Measurements from ENCODE around the gene RNF220.
"Not testable (repeated sequence)": the region's sequence is repeated elsewhere in the genome, so short reads cannot be mapped to it uniquely, and the experiment has no call there.

RNF220 gene

DNA sequence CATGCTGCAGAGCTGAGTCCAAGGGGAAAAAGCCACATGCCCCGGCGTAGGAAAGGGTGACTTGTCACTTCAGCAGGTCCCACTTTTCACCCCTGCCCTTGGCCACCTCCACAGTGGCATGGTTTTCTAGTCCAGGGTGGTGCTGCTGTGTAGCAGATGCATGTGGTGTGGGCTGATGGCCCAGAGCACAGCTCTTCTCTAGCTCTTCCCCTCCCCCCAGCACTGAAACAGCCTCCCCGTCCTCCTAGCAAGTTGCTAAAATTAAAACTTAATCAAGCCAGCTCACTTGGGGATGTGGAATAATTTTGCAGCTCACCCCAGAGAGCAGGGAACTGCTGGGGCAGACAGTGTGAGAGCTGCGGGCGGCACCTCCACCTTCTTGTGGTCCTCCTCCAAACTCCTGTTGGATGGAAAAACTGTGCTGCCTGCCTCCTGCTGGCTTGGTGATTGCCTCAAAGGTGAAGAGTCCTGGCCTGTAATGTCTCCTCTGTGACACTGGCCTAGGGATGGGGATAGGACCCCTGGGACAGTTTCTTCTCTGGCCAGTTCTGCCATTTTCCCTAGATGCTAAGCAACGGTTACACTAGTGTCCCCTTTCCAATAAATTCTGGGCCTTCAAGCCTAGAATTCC is 91.6 kb downstream of the RNF220 start:
- DNase-seq (ENCODE audit: low read depth): no peak

DNA sequence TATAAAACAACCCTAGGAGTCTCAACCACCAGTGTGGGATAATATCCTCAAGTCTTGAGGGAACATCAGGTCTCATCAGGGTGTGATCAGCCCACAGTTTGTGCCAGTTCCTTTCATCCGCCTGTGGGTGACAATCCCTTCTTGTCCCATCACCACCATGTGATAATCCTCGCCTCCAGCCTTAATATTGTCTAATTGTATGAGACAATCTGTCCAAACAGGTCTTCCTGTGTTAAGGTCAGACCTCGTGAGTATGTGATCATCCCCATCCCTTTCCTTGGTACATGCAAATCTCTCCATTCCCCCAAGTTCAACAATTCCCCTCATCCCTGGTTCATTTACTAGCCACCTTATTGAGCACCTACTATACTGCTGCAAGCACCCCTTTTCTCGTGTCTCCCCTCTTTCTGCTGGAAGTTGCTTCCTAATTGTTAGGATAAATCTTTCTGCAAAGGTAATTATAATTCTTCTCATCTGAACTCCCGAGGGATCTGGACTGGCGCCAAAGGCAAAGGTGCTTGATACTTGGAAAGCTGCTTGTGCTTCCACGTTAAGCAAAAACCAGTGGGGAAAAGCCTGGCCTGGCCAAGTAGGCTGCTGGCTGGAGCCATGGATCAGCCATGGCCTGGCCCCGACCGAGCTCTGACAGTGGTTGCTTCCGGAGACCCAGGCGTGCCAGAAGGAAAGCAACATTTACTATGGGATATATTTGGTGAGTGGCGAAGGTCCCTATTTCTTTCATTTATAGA is 92.5 kb downstream of the RNF220 start:
- DNase-seq (ENCODE audit: low read depth): no peak

DNA sequence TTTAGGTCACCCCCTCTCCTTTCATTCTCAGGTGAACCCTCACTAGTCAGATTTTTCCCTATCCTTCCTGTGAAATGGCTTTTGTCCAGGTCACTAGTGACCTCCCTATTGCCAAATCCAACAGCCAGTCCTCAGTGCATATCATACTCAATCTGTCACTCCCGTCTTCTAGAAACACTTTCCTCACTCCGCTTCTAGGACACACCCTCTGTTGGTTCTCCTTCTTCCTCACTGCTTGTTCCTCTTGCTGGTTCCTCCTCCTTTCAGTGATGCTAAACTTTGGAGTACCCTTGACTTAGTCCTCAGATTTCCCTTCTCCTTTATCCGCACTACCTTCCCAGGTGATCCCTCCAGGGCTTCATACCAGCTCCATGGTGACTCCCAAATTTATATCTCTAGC is 94.3 kb downstream of the RNF220 start:
- DNase-seq (ENCODE audit: low read depth): no peak

DNA sequence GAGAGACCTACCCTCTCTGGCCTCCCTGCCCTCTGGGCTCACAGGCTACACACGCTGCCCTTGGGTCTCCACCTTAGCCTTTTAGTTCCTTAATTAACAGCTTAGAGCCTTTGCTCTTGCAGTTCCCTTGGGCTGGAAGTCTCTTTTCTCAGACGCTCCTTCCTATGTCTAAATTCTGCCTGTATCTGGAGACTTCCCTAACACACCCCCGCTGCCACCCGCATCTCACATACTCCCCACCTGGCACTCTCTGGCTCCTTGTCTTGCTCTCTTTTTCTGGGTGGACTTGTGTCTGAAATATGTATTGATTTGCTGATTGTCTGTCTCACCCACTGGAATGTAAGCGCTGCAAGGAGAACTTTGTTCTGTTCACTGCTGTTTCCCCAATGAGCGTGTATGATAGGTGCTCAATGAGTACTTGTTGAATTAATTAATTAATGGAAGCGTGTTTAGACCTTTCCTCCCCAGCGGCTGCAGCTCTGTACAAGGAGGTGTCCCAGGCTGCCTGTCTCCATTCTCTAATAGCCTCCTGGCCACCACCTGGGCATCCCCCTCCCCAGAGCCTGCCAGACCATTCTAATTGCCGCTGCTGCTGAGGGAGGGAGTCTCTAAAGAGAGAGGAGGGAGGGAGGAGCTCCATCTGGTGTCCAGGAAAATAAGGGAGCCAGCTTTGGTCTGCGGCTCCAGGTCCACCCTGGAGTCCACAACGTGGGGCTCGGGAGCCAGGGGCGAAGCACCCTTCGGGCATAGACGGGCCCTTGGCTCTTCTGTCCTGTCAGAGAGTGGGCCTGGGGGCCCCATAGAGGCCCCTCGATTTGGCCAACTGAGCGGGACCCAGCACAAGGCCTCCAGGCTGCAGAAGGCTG is 95.4 kb downstream of the RNF220 start:
- DNase-seq (ENCODE audit: low read depth): no peak

DNA sequence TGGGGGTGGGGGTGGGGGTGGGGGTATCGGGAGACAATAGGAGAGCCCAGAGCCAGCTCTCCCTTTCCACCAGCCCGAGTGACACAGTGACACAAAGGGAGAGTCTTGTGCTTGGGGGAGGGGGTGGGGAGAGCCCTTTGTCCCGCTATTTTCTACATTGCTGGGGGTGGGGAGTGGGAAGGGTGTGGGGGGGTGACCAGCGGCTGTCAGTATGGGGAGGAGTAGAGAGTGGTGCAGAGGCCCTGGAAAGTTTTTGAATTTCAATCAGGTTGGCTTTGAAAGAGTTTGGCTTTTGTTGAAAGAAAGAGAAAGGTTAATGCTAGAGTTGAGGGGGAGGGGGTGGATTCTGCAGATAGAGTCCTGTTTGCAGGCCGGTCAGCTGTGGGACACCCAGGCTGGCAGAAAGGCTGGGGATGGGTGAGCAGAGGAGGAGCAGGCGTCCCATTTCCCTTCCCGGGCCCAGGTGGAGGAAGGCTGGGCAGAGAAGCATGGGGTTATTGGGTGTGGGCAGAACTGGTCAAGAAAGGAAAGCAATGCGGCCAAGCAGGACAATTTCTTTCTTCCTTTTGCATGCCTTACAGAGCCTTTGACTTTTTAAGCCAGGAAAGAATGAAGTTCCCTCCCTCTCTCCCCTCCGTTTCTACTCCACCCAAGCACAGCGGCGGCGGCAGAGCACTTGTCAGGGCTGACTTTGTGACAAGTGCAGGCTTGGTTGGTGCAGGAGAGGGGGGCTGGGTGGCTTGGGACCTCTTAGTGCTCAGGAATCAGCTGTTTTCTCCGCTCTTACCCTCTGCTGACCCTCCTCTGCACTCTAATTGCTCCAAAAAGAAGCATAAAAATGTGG is 96.2 kb downstream of the RNF220 start:
- no peak for DNase-seq (ENCODE audit: low read depth)

DNA sequence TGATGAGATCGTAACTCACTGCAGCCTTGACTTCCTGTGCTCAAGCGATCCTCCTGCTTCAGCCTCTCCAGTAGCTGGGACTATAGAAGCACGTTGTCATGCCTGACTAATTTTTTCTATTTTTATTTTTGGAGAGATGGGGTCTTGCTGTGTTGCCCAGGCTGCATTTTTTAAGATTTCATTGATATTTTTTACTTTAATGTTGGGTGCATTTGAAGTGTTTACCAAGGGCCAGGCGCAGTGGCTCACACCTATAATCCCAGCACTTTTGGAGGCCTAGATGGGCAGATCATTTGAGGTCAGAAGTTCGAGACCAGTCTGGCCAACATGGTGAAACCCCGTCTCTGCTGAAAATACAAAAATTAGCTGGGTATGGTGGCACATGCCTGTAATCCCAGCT is 97.8 kb downstream of the RNF220 start:
- not testable (repeated sequence) for DNase-seq (ENCODE audit: low read depth)

DNA sequence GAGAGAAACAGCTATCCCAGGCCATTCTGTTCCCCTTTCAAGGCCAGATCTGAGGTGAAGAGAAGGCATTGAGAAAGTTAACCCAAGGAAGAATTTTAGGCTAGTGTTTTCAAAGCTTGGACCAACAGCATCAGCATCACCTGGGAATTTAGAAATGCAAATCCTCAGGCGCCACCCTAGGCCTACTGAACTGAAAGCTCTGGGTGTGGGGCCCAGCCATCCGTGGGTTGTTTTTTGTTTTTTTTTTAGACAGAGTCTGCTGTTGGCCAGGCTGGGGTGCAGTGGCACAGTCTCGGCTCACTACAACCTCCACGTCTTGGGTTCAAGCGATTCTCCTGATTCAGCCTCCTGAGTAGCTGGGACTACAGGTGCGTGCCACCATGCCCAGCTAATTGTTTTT is 98.6 kb downstream of the RNF220 start:
- no peak for DNase-seq (ENCODE audit: low read depth)

DNA sequence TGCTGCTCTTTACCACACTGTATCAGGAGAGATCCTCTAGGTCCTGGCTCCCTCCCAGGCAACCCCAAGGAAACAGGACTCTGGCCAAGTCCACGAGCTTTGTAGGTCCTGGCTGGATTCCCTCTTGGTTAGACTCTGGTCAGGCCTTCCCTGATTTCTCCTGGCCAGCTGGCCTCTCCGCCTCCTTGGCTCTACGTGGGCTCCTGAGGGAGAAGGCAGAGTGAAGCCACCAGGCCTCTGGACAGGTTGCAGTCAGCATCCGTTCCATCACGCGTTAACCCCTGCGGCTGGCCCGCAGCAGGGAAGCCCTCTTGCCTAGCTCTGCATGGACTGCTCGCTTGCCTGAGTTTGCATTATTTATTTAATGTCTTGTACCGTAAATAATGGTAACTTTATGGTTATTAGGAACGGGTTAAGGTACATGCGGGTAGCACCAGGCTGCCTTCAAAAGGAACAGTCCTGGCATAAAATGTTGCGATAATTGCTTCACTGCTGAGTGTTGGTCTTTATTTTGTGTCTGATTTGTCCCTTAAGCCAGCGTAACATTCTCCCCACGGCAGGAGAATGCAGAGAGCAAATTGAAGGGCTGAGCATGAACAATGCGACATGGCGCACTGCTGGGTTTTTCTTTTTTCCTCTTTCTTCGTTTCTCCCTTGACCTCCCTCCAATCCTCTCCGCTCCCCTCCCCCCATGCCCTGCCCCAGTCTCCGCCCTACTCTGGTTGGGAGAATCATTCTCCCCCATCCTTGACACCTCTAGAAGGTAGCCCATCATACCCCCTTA is 100.3 kb downstream of the RNF220 start:
- DNase-seq (ENCODE audit: low read depth): no peak

DNA sequence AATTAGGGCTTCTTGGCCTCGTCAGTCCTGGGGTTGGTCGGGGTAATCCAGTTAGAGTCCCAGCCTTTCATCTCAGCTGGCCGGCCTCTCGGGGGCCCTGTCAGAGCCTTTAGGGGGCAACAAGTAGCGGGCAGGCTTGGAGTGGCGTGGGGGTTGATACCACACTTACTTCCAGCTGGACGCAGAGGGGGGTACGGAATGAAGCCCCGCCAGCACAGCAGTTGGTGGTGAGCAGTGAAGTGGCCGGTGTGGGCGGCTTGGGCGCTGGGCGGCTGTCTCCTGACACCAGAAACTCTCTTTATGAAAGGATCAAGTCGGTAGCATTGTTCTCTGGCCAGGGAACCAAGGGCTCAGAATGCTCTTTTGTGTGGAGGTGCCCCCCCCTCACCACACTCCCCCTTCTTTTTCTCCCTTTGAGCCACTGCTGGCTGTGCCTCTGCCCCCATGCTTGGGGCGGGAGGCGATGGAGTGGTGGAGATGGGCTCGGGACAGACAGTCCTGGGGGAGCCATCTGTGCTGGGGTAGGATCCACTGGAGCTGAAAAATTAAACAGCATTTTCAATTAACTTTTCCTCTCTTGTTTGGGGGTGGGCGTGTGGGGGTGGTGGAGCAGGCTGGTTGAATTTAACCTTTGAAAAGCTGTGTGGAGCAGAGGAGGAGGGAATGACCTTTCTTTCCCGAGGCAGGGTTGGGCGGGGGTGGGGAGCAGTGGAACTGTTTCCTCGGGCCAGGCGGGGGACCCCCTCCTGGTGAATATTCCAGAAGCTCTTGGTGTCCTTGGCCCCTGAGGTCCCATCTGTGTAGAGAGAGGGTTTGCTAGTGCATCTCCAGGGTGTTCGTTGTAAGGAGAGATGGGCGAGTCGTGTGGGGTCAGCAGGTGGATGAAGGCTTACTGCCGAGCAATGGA is 102.7 kb downstream of the RNF220 start:
- DNase-seq (ENCODE audit: low read depth): no peak

DNA sequence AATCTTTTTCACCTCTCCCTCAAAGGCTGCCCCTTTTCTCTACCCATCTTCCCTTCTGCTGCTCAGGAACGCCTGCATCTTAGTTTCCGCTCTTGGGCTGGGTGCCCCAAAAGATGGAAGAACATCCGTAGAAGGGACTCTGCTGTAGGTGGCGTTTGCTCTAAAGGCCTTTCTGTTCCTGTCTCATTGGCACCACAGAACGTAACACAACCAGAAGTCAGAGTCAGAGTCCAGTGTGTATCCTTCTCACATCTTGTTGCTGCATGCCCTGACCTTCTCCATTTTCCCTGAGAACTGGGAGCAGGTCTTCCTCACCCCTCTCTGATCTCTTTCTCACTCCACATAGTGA is 103.3 kb downstream of the RNF220 start:
- DNase-seq (ENCODE audit: low read depth): no peak

DNA sequence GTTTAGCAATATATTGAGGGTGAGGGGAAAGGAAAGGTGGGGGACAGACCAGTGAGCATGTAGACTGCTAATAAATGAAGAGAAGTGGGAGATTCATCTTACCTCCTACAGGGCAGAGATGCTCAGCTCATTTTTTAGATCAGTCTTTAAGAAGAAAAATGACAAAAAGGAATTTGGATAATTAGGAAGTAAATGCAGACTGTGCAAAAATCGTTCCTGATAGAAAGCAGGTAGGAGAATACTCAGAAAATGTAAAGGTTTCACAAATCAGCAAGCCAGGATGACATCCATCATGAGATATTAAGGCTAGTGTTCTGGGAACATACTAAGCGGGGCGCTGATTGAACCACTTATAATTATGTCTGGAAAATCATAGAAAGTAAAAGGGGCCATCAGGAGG is 106.3 kb downstream of the RNF220 start:
- DNase-seq (ENCODE audit: low read depth): no peak

DNA sequence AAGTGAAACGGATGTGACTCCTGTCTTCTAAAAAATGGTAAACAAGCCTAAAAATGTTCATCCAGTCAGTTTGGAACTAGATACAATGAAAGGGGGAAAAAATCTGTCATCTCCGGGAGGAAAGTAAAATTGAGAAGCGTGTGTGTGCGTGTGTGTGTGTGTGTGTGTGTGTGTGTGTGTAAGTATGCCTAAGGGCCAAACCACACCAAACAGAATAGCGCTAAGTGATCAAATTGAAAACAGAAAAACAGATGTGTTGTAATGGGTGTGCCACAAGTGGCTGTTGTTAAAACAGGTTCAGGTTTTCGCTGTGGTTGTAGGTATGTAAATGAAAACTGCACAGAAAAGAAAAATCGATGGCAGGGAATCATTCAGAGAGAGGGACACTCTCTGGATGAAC is 106.7 kb downstream of the RNF220 start:
- no peak for DNase-seq (ENCODE audit: low read depth)

DNA sequence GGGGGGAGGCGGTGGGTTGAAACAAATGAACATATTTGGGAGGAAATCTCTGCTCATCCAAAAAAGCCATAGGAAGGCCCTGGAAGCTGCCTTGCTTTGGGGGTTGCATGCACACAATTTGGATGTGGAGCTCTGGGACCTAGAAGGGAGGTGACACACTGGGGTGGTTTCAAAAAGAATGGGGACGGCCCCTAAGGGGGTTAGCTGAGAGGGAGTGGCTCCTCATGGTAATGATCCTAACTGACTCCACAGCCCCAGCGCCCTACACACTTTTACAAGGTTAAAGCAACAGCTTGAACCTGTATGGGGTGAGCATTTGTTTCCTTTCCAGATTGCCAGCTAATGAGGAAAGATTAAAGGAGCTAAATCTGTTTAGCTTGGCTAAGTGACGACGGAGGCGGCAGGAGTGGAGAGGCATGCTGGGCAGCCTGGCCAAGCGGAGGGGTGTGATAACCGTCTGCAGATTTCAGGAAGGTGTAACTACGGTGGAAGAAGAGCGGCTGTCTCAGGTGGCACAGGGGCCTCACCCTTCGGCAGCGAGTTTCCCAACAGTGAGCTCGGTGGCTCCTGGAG is 107.3 kb downstream of the RNF220 start:
- DNase-seq (ENCODE audit: low read depth): no peak

DNA sequence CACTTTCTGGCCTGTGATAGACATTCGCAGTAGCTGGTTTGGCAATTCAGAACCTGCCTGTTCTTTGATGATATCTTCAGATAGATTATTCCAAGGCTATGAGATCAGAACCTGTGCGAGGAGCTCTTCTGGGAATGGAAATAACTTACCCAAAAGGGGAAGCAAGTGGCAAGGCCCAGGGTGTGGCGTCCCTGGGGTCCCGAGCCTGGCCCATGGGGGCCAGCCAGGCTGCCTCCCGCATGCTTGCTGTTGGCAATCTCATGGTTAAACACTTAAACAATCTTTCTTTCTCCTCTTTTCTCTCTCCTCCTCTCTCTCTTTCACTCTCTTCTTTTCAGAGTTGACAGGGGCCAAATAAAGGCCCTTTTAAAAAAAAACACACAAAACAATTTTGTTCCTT is 108.1 kb downstream of the RNF220 start:
- DNase-seq (ENCODE audit: low read depth): no peak

DNA sequence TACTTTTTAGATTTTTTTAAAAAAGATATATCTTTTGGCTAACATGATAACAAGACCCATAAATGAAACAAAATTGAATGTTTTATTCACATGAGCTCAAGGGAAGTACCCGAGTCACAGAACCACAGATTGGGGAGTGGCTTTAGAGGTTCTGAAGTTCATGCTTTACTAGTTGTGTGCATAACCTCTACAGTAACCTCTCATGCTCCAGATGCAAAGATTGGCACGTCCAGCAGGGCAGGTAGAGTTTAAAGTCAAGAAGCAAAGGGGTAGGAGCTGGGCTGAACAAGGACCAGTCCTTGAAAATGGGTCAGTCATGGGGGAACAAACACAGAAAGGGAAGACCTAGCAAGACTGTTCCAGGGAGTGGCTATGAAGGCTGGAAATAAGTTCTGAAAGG is 109.6 kb downstream of the RNF220 start:
- no peak for DNase-seq (ENCODE audit: low read depth)

DNA sequence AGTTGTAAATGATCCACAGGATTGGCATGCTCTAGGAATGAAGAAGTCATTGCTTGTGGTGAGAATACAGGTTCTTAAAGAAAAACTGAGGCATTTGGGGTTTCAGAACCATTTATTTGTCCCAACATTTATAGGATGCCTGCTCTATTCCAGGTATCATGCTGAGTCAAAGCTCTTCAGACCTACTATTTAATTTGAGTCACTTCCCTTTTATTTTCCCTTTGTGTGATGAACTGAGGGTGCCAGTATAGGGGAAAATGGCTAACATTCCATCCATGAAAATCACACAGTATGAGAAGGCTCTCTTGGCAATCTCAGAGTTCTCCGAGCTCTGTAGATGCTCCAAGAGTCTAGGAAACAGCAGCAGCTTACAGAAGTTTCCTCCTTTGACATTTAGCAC is 110.4 kb downstream of the RNF220 start:
- DNase-seq (ENCODE audit: low read depth): no peak

DNA sequence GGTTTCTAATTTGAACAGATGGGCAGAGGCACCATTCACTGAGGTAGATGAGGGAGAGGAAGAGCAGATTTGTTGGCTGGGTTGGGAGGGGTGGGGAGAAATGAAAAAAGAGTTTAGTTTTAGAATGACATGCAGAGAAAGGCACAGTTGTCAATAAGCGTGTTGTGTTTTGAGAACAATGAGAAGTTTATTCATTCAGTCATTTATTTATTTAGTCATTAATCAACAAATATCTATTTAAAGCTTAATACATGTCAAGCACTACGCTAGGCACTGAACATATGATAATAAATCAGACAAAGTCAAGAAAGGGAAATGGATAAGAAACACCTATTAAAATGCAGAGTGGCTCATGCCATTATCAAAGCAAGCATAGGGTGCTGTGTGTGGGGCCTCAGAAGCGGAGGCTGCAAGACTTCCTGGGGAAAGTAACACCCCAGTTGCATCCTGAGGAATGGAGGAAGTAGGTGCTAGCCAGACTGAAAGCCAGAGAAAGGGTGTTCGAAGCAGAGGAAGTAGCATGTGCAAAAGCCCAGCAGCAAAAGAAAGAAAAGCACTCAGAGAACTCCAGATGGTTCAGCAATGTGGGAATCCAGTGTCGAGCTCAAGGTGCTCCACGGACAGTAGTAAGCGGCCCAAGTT is 114.1 kb downstream of the RNF220 start:
- DNase-seq (ENCODE audit: low read depth): no peak

DNA sequence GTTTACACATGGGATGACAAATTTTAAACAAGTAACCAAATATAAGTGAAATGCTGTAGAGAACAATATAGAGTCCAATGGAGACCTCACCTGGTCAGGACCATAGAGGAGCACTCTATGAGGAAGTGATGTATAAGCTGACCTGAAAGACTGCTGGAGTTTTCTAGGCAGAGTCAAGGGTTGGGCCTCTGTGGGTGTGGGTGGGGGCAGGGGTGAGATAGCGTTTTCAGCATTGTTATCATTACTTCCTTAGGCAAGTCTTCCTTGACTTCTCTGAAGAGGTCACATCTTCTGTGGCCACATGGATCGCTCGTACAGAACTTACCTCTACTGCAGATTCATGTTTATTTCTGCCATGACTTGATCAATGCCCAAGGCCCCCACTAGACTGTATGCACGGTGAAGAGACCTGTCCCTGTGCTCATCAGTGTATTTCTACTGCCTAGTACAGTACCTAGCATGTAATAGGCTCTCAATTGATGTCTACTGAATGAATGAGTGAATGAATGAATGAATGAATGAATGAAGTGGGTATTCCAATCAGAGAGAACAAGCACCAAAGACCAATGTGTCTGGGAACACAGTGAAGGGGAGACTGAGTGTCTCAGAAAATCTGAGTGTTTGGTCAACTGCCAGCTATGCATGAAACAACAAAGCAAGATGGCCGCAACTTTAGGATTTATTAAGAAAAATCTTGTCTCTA is 116.5 kb downstream of the RNF220 start:
- DNase-seq (ENCODE audit: low read depth): no peak

All from non-pigmented ciliary epithelial cell (primary cell).